Measurements from ENCODE around the gene VCP. TPM values are rescaled to one million over a fixed set of nuclear protein-coding genes. Genes with fewer than 3 reads are reported as not detected.

Gene VCP
- total and polyA plus RNA-seq, 9 of the 15 experiments (the other 6 are each of a cell fraction or from before 2014, with no cell fraction given), result 7.1 to 257 (median 199) TPM

DNA sequence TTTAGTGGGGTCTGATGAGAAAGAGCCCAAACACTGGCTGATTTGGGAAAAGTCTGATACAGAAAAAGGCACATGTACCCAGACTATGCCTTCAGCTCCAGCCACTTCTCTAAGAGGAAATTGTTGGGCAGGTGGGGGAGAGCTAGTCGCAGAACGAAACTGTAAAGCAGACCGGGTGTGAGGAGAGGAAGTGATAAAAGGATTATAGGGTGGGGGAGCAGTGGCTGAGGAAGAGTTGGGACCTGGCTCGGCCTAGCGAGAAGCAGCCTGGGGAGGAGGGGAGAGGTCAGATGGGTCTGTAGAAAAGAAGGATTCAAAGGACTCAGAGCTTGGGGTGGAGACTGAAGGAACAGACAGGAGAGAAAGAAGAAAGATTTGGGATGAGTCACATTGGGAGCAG lies 49.0 kb downstream of the VCP start (continued):
- TF ChIP-seq ARID1B (IDR thresholded peaks at IDR 0.05) (peak; percentile 84), SPI1 (IDR thresholded peaks at IDR 0.05; ENCODE audit: borderline replicate concordance, low read depth, low read length) (peak; percentile 86), NCOR1 (IDR thresholded peaks at IDR 0.05) (peak; percentile 51), L3MBTL2 (IDR thresholded peaks at IDR 0.05) (peak; percentile 37; the same call in 1 of the 2 replicates), SMARCE1 (IDR thresholded peaks at IDR 0.05) (peak; percentile 64; the same call in 1 of the 2 replicates), TAL1 (IDR thresholded peaks at IDR 0.05) (peak; percentile 46; the same call in 1 of the 2 replicates), FOSL1 (tag; conservative IDR thresholded peaks at IDR 0.05) (peak; percentile 39; the same call in 1 of the 2 replicates), ARNT (IDR thresholded peaks at IDR 0.05) (peak in 1 of 2 experiments; percentile 33; a peak in 1 of 4 replicates), LEF1 (IDR thresholded peaks at IDR 0.05) (peak; percentile 67), BRD9 (IDR thresholded peaks at IDR 0.05; ENCODE audit: low read depth, partially characterized antibody) (peak; percentile 38), ZFX (CRISPR knock-in tag; IDR thresholded peaks at IDR 0.05) (peak; percentile 26; the same call in 1 of the 2 replicates), DMBX1 (CRISPR knock-in tag; IDR thresholded peaks at IDR 0.05; ENCODE audit: borderline replicate concordance) (peak; percentile 63)
- TF ChIP-seq, protein P1, sequence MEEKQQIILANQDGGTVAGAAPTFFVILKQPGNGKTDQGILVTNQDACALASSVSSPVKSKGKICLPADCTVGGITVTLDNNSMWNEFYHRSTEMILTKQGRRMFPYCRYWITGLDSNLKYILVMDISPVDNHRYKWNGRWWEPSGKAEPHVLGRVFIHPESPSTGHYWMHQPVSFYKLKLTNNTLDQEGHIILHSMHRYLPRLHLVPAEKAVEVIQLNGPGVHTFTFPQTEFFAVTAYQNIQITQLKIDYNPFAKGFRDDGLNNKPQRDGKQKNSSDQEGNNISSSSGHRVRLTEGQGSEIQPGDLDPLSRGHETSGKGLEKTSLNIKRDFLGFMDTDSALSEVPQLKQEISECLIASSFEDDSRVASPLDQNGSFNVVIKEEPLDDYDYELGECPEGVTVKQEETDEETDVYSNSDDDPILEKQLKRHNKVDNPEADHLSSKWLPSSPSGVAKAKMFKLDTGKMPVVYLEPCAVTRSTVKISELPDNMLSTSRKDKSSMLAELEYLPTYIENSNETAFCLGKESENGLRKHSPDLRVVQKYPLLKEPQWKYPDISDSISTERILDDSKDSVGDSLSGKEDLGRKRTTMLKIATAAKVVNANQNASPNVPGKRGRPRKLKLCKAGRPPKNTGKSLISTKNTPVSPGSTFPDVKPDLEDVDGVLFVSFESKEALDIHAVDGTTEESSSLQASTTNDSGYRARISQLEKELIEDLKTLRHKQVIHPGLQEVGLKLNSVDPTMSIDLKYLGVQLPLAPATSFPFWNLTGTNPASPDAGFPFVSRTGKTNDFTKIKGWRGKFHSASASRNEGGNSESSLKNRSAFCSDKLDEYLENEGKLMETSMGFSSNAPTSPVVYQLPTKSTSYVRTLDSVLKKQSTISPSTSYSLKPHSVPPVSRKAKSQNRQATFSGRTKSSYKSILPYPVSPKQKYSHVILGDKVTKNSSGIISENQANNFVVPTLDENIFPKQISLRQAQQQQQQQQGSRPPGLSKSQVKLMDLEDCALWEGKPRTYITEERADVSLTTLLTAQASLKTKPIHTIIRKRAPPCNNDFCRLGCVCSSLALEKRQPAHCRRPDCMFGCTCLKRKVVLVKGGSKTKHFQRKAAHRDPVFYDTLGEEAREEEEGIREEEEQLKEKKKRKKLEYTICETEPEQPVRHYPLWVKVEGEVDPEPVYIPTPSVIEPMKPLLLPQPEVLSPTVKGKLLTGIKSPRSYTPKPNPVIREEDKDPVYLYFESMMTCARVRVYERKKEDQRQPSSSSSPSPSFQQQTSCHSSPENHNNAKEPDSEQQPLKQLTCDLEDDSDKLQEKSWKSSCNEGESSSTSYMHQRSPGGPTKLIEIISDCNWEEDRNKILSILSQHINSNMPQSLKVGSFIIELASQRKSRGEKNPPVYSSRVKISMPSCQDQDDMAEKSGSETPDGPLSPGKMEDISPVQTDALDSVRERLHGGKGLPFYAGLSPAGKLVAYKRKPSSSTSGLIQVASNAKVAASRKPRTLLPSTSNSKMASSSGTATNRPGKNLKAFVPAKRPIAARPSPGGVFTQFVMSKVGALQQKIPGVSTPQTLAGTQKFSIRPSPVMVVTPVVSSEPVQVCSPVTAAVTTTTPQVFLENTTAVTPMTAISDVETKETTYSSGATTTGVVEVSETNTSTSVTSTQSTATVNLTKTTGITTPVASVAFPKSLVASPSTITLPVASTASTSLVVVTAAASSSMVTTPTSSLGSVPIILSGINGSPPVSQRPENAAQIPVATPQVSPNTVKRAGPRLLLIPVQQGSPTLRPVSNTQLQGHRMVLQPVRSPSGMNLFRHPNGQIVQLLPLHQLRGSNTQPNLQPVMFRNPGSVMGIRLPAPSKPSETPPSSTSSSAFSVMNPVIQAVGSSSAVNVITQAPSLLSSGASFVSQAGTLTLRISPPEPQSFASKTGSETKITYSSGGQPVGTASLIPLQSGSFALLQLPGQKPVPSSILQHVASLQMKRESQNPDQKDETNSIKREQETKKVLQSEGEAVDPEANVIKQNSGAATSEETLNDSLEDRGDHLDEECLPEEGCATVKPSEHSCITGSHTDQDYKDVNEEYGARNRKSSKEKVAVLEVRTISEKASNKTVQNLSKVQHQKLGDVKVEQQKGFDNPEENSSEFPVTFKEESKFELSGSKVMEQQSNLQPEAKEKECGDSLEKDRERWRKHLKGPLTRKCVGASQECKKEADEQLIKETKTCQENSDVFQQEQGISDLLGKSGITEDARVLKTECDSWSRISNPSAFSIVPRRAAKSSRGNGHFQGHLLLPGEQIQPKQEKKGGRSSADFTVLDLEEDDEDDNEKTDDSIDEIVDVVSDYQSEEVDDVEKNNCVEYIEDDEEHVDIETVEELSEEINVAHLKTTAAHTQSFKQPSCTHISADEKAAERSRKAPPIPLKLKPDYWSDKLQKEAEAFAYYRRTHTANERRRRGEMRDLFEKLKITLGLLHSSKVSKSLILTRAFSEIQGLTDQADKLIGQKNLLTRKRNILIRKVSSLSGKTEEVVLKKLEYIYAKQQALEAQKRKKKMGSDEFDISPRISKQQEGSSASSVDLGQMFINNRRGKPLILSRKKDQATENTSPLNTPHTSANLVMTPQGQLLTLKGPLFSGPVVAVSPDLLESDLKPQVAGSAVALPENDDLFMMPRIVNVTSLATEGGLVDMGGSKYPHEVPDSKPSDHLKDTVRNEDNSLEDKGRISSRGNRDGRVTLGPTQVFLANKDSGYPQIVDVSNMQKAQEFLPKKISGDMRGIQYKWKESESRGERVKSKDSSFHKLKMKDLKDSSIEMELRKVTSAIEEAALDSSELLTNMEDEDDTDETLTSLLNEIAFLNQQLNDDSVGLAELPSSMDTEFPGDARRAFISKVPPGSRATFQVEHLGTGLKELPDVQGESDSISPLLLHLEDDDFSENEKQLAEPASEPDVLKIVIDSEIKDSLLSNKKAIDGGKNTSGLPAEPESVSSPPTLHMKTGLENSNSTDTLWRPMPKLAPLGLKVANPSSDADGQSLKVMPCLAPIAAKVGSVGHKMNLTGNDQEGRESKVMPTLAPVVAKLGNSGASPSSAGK (IDR thresholded peaks at IDR 0.05), result peak; percentile 45; the same call in 1 of the 2 replicates

Data from K562 (cell line).